ENCODE data around the gene MICU2. TPM values are rescaled to one million over a fixed set of nuclear protein-coding genes. Genes with fewer than 3 reads are reported as not detected.
A peak's percentile ranks its signal among the peaks of the same experiment; 100 is the strongest.

MICU2 gene
- total RNA-seq, 1 donor, result 57.7 TPM

- no peak overlapping the region for H3K4me3 ChIP-seq (ENCODE audit: low read depth, low read length)
- no peak for TF ChIP-seq CTCF (IDR thresholded peaks at IDR 0.05; ENCODE audit: insufficient read depth, low read length)
- DNase-seq (ENCODE audit: low read depth), result peak; percentile 23
Measured at GRCh38 chr13:21583478-21583877, 20.5 kb downstream of the MICU2 start.

GRCh38 chr13:21580736-21581135, 23.2 kb downstream of the MICU2 start:
- no peak for TF ChIP-seq CTCF (IDR thresholded peaks at IDR 0.05; ENCODE audit: insufficient read depth, low read length)
- DNase-seq (ENCODE audit: low read depth), result no peak
- H3K4me3 ChIP-seq (ENCODE audit: low read depth, low read length), result no peak overlapping the region

- no peak overlapping the region for H3K4me3 ChIP-seq (ENCODE audit: low read depth, low read length)
- DNase-seq (ENCODE audit: low read depth), result no peak
- no peak for TF ChIP-seq CTCF (IDR thresholded peaks at IDR 0.05; ENCODE audit: insufficient read depth, low read length)
Measured at GRCh38 chr13:21579754-21580316, 24.1 kb downstream of the MICU2 start.

GRCh38 chr13:21578748-21579147, 25.2 kb downstream of the MICU2 start:
- H3K4me3 ChIP-seq (ENCODE audit: low read depth, low read length), result no peak overlapping the region
- DNase-seq (ENCODE audit: low read depth), result no peak
- TF ChIP-seq CTCF (IDR thresholded peaks at IDR 0.05; ENCODE audit: insufficient read depth, low read length), result no peak

- DNase-seq (ENCODE audit: low read depth), result no peak
- TF ChIP-seq CTCF (IDR thresholded peaks at IDR 0.05; ENCODE audit: insufficient read depth, low read length), result no peak
- H3K4me3 ChIP-seq (ENCODE audit: low read depth, low read length), result no peak overlapping the region
Measured at GRCh38 chr13:21576426-21576825, 27.5 kb downstream of the MICU2 start.

GRCh38 chr13:21573920-21574712, 29.9 kb downstream of the MICU2 start:
- no peak for DNase-seq (ENCODE audit: low read depth)
- no peak for TF ChIP-seq CTCF (IDR thresholded peaks at IDR 0.05; ENCODE audit: insufficient read depth, low read length)
- no peak overlapping the region for H3K4me3 ChIP-seq (ENCODE audit: low read depth, low read length)

All from fibroblast of the aortic adventitia (primary cell).